GM12864 (cell line): ENCODE data around the gene TBC1D14.

ENCODE experiments used
- DNase-seq: peaks from one replicate; pipeline ENCODE4 v3.0.0-alpha.2; 2011; ENCODE audit warnings: low read depth
- H3K4me3 ChIP-seq: 2 replicates; pipeline ENCODE4 v1.5.1; 2011; ENCODE audit warnings: mild to moderate bottlenecking, low read depth, low read length, control low read depth
- TF ChIP-seq, protein P1 (sequence below): IDR thresholded peaks from 2 replicates; pipeline ENCODE4 v1.5.1; 2011; ENCODE audit warnings: low read depth, mild to moderate bottlenecking, moderate library complexity, low read length, control low read depth, inconsistent platforms; ENCODE audit errors: missing control alignments

Gene TBC1D14

GRCh38 chr4:6984612-6985425, 75.2 kb downstream of the TBC1D14 start:
- H3K4me3 ChIP-seq = no peak overlapping the region
- no peak for DNase-seq

DNA sequence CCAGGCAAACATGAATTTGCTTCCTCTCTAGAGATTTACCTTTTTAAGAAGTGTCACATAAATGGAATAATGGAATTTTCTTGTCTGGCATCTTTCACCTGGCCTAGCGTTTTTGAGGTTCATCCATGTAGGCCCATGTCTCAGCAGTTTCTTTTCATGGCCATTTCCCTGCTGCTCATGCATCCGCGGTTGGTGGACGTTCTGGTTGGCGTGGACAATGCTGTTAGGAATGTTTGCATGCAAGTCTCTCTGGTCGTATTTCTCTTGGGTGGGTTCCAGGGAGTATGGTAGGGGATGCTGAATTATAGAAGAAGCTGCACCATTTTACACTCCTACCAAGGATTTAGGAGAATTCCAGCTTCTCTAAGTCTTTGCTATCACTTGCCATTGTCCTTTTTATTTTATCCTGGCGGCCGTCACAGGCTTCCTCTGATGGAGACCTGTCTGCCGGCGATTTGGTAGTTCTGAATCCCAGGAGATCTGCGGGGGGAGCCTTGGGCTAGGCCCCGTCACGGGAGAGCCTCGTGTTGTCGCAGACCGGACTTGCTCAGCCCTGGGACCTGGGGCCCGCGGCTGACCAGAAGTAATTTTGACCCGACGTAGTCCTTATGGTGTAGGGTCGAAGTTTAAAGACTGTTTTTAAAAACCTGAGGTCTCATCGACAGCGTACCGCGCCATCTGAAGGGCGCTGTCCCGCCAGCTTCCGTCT, 76.6 kb downstream of the TBC1D14 start:
- TF ChIP-seq, protein P1, sequence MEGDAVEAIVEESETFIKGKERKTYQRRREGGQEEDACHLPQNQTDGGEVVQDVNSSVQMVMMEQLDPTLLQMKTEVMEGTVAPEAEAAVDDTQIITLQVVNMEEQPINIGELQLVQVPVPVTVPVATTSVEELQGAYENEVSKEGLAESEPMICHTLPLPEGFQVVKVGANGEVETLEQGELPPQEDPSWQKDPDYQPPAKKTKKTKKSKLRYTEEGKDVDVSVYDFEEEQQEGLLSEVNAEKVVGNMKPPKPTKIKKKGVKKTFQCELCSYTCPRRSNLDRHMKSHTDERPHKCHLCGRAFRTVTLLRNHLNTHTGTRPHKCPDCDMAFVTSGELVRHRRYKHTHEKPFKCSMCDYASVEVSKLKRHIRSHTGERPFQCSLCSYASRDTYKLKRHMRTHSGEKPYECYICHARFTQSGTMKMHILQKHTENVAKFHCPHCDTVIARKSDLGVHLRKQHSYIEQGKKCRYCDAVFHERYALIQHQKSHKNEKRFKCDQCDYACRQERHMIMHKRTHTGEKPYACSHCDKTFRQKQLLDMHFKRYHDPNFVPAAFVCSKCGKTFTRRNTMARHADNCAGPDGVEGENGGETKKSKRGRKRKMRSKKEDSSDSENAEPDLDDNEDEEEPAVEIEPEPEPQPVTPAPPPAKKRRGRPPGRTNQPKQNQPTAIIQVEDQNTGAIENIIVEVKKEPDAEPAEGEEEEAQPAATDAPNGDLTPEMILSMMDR = no peak
- no peak for DNase-seq

More at GRCh38 chr4:6984612-6985425, 75.2 kb downstream of the TBC1D14 start:
- TF ChIP-seq, protein P1 = no peak

GRCh38 chr4:6986781-6987587, 77.4 kb downstream of the TBC1D14 start:
- TF ChIP-seq, protein P1 = peak; percentile 13
- peak overlapping the region; percentile 67 for H3K4me3 ChIP-seq
- peak; percentile 67 for DNase-seq

More for the DNA sequence above, 76.6 kb downstream of the TBC1D14 start:
- peak overlapping the region; percentile 66 for H3K4me3 ChIP-seq

DNA sequence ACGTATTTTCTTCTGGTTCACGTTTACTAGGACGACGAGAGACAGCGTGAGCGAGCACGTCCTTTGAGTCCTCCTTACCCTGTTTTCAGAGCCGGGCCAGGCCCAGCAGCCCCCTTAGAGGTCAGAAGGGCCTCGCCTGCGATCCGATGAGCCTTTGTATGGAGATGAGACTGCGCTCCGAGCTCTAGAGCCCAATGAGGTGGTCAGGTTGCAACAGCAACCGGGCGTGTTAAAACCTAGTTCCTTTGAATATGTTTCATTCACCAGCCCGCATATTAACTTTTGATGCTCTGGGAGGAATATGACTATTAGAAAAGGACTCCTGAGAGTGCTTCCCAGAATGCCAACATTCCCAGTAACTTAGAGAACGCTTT, 77.9 kb downstream of the TBC1D14 start:
- TF ChIP-seq, protein P1 = no peak
- no peak for DNase-seq
- peak overlapping the region; percentile 67 for H3K4me3 ChIP-seq

GRCh38 chr4:6988016-6988715, 78.5 kb downstream of the TBC1D14 start:
- TF ChIP-seq, protein P1 = no peak
- no peak for DNase-seq
- H3K4me3 ChIP-seq = peak overlapping the region; percentile 67

GRCh38 chr4:6989331-6989923, 79.8 kb downstream of the TBC1D14 start:
- no peak overlapping the region for H3K4me3 ChIP-seq
- TF ChIP-seq, protein P1 = no peak
- no peak for DNase-seq
